ENCODE results near the gene SYT7. TPM values are rescaled to one million over a fixed set of nuclear protein-coding genes. Genes with fewer than 3 reads are reported as not detected.

The SYT7 gene
- total RNA-seq, 3 donors from 2014 or later (not counting 1 experiment from before 2014, with no cell fraction given), result 0.07 TPM; not detected in 2

- WGBS (ENCODE audit: insufficient coverage), result 71% methylated on average over 17 of the region's 17 CpGs
- intact Hi-C loops (cut with micrococcal nuclease), result no loop called here
- H3K36me3 ChIP-seq (ENCODE audit: control insufficient read depth, insufficient read depth, low read length), result no peaks in the 10 kb centered on the region
- no peak for ATAC-seq
- Mint-ChIP-seq H3K27me3 (ENCODE audit: low read depth in 2 of 2) (peaks cover 15 to 18% of the 10 kb centered on the region in 2 donors), H3K4me3 (no peak overlapping the region), H3K27ac (no peak overlapping the region), H3K4me1 (peaks cover 0 to 4% of the 10 kb centered on the region in 2 donors), H3K9me3 (no peaks in the 10 kb centered on the region), H3K36me3 (no peaks in the 10 kb centered on the region)
- H3K27ac ChIP-seq (ENCODE audit: low read length), result no peak overlapping the region
- no peak for DNase-seq
- H3K4me1 ChIP-seq (ENCODE audit: control insufficient read depth, insufficient read depth, low read length), result no peaks in the 10 kb centered on the region
- H3K27me3 ChIP-seq (ENCODE audit: control insufficient read depth, insufficient read depth, low read length), result no peaks in the 10 kb centered on the region
- no peaks in the 10 kb centered on the region for H3K9me3 ChIP-seq (ENCODE audit: control insufficient read depth, insufficient read depth, low read length)
- no peak overlapping the region for H3K4me3 ChIP-seq (ENCODE audit: low read length)
- no peak for TF ChIP-seq CTCF (IDR thresholded peaks at IDR 0.05)
Observed at GRCh38 chr11:61535998-61536675, 44.7 kb downstream of the SYT7 start.

- Histone ChIP-seq H3K27me3 (ENCODE audit: control insufficient read depth, insufficient read depth, low read length) (no peaks in the 10 kb centered on the region), H3K36me3 (ENCODE audit: control insufficient read depth, insufficient read depth, low read length) (no peaks in the 10 kb centered on the region), H3K9me3 (ENCODE audit: control insufficient read depth, insufficient read depth, low read length) (no peaks in the 10 kb centered on the region), H3K4me3 (ENCODE audit: low read length) (no peak overlapping the region), H3K4me1 (ENCODE audit: control insufficient read depth, insufficient read depth, low read length) (no peaks in the 10 kb centered on the region), H3K27ac (ENCODE audit: low read length) (no peak overlapping the region)
- no peak for DNase-seq
- Mint-ChIP-seq H3K36me3 (no peaks in the 10 kb centered on the region), H3K4me3 (no peak overlapping the region), H3K27ac (no peak overlapping the region), H3K4me1 (peaks cover 0 to 4% of the 10 kb centered on the region in 2 donors), H3K27me3 (ENCODE audit: low read depth in 2 of 2) (peaks cover 15 to 18% of the 10 kb centered on the region in 2 donors), H3K9me3 (no peaks in the 10 kb centered on the region)
- intact Hi-C loops (cut with micrococcal nuclease), result no loop called here
- no peak for ATAC-seq
- 82% methylated on average over 31 of the region's 32 CpGs for WGBS (ENCODE audit: insufficient coverage)
- no peak for TF ChIP-seq CTCF (IDR thresholded peaks at IDR 0.05)
Observed at GRCh38 chr11:61534933-61535839, 45.7 kb downstream of the SYT7 start.

GRCh38 chr11:61534025-61534932, 46.6 kb downstream of the SYT7 start:
- Histone ChIP-seq H3K4me3 (ENCODE audit: low read length) (no peak overlapping the region), H3K27me3 (ENCODE audit: control insufficient read depth, insufficient read depth, low read length) (no peaks in the 10 kb centered on the region), H3K27ac (ENCODE audit: low read length) (no peak overlapping the region), H3K9me3 (ENCODE audit: control insufficient read depth, insufficient read depth, low read length) (no peaks in the 10 kb centered on the region), H3K4me1 (ENCODE audit: control insufficient read depth, insufficient read depth, low read length) (no peaks in the 10 kb centered on the region), H3K36me3 (ENCODE audit: control insufficient read depth, insufficient read depth, low read length) (no peaks in the 10 kb centered on the region)
- DNase-seq, result no peak
- 75% methylated on average over 33 of the region's 36 CpGs for WGBS (ENCODE audit: insufficient coverage)
- H3K36me3 Mint-ChIP-seq, result no peaks in the 10 kb centered on the region
- no peak overlapping the region for H3K27ac Mint-ChIP-seq
- H3K4me3 Mint-ChIP-seq, result no peak overlapping the region
- peaks cover 0 to 4% of the 10 kb centered on the region in 2 donors for H3K4me1 Mint-ChIP-seq
- intact Hi-C loops (cut with micrococcal nuclease), result no loop called here
- no peaks in the 10 kb centered on the region for H3K9me3 Mint-ChIP-seq
- H3K27me3 Mint-ChIP-seq (ENCODE audit: low read depth in 2 of 2), result peaks cover 6 to 12% of the 10 kb centered on the region in 2 donors
- ATAC-seq, result no peak
- TF ChIP-seq CTCF (IDR thresholded peaks at IDR 0.05), result no peak

Measured in natural killer cell (primary cell).